ENCODE data around the gene FBXO33.

DNA sequence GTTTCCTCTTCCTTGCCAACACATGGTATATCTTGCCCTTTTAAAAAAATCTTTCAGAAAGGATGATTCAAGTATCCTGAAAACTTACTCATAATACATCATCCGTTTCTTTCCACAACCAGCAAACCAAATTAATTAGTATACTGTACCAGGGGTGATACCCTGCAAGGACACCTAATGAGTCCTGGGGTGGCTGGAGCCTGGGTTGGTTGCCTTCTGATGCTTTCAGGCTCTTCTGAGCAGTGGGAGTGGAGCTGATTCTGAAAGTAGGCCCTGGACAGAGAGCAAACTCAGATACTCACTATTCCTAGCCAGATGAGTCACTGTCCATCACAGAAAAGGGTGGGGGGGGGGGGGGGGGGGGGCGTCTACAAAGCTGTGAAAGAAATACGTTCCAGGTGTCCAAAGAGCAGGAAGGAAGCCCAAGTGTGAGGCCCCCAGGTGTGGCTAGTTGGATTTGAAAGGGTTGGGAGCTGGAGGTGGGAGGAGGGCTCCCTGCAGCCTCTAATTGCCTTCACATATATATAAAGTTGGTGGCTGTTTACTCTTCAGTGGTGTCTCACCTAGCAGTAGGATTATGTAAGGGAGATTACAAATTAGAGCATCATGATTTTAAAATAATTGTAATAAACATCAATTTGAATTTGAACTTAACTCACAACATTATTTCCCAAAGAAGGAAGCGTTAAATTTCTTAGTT is 36.5 kb downstream of the FBXO33 start:
- TF ChIP-seq, protein P1, sequence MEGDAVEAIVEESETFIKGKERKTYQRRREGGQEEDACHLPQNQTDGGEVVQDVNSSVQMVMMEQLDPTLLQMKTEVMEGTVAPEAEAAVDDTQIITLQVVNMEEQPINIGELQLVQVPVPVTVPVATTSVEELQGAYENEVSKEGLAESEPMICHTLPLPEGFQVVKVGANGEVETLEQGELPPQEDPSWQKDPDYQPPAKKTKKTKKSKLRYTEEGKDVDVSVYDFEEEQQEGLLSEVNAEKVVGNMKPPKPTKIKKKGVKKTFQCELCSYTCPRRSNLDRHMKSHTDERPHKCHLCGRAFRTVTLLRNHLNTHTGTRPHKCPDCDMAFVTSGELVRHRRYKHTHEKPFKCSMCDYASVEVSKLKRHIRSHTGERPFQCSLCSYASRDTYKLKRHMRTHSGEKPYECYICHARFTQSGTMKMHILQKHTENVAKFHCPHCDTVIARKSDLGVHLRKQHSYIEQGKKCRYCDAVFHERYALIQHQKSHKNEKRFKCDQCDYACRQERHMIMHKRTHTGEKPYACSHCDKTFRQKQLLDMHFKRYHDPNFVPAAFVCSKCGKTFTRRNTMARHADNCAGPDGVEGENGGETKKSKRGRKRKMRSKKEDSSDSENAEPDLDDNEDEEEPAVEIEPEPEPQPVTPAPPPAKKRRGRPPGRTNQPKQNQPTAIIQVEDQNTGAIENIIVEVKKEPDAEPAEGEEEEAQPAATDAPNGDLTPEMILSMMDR (IDR thresholded peaks at IDR 0.05), result no peak
- no peak for TF ChIP-seq POLR2A (IDR thresholded peaks at IDR 0.05)
